Measurements from ENCODE around the gene SMIM36. TPM values are rescaled to one million over a fixed set of nuclear protein-coding genes. Genes with fewer than 3 reads are reported as not detected.

Gene SMIM36
- total and polyA plus RNA-seq, 11 donors = not detected

DNA sequence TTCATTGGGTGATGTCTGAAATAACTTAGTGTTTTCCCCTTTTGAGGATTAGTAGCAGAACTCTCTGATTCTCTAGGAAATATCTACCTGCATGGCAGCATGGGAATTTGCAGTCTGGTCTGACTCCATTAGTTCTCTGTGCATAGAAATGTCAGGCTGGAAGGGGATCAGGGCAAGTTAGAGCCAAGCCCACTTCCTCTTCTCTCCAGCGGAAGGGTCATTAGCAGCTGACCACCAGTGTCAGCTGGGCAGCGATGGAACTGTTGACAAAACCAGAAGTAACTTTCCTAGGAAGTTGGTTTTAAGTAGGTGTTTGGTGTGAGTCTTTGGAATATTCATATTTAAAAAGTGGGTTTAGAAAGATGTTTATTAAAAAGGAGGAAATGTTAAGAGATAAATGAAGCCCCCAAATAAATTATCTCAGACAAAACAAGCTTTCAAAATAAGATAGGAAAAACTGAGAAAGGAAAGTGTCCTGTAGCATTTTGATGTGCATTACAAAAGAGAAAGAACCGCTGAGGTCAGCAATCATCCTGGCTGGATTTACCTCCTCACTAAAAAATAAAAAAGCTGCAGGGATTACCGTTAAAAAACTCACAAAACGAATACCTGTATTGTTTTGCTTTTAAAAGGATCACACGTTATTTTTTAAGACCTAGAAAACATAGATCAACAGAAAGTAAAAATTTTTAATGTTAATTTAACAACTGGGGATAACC lies 57.3 kb downstream of the SMIM36 start:
- ATAC-seq (no peak), DNase-seq (peak in 1 of 5 donors; percentile 43)
- H3K4me1 ChIP-seq = peaks cover 0 to 25% (median 5%) of the 10 kb centered on the region in 12 donors
- no peaks in the 10 kb centered on the region for H3K36me3 ChIP-seq
- peak overlapping the region in 1 of 12 donors; percentile 78 for H3K27ac ChIP-seq
- no peaks in the 10 kb centered on the region for H3K9me3 ChIP-seq
- TF ChIP-seq, protein P1, sequence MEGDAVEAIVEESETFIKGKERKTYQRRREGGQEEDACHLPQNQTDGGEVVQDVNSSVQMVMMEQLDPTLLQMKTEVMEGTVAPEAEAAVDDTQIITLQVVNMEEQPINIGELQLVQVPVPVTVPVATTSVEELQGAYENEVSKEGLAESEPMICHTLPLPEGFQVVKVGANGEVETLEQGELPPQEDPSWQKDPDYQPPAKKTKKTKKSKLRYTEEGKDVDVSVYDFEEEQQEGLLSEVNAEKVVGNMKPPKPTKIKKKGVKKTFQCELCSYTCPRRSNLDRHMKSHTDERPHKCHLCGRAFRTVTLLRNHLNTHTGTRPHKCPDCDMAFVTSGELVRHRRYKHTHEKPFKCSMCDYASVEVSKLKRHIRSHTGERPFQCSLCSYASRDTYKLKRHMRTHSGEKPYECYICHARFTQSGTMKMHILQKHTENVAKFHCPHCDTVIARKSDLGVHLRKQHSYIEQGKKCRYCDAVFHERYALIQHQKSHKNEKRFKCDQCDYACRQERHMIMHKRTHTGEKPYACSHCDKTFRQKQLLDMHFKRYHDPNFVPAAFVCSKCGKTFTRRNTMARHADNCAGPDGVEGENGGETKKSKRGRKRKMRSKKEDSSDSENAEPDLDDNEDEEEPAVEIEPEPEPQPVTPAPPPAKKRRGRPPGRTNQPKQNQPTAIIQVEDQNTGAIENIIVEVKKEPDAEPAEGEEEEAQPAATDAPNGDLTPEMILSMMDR (IDR thresholded peaks at IDR 0.05) = no peak
- TF ChIP-seq POLR2A (IDR thresholded peaks at IDR 0.05) = no peak
- intact Hi-C loops (cut with DNase I) = loop anchor here in 1 of 10 donors (10.0 kb wide), 1 partner anchor 59 kb away; no protein-coding TSS in a partner anchor
- 51 to 70% (median 56%) methylated on average over 6 of the region's 6 CpGs for WGBS, 4 donors
- H3K27me3 ChIP-seq = no peaks in the 10 kb centered on the region
- H3K4me3 ChIP-seq = no peak overlapping the region

DNA sequence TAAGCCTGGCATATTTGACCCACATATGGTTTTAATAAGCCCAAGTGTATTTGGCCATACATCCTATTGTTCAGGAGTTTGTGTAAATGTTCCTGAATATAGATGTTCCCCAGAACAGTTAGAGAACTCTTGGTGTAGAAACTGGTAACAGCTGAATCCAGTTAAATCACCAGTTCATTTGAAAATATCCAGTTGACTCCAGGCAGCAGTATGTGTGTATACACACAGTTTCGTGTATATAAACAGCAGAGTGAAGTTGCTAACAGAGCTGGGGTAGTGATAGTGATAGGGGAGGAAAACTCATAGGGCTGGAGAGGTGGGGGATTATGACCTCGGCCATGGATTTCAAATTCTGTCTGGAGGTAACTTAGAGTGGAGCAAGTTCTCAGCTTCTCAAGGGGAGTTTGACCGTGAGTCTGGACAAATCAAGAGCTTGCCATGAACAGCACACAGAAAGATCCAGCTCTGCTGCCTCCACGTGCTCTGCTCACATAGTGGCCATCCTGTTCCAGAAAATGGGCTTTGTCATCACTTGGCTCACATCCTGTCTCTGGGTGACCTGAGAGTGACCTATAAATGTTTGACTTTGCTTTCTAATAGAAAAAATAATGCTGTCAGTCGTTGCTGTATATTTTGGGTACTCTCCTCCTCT lies 59.0 kb downstream of the SMIM36 start:
- peak; percentile 69 to 95 (median 90) for ATAC-seq

DNA sequence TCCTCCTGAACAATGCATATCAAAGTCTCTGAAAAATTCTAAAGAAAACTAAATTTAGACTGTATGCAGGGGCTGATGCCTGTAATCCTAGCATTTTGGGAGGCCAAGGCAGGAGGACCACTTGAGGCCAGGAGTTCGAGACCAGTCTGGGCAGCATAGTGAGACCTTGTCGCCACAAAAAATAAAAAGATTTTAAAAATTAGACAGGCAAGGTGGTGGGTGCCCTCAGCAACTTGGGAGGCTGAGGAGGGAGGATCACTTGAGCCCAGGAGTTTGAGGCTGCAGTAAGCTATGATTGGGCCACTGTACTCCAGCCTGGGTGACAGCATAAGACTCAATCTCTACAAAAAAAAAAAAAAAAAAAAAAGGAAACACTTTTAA lies 59.5 kb downstream of the SMIM36 start:
- Histone ChIP-seq H3K27me3 (no peaks in the 10 kb centered on the region), H3K9me3 (no peaks in the 10 kb centered on the region), H3K4me1 (peaks cover 0 to 27% (median 5%) of the 10 kb centered on the region in 12 donors), H3K4me3 (no peak overlapping the region), H3K36me3 (no peaks in the 10 kb centered on the region), H3K27ac (peak overlapping the region in 1 of 12 donors; percentile 78)
- no peak for TF ChIP-seq POLR2A (IDR thresholded peaks at IDR 0.05)
- TF ChIP-seq, protein P1 (IDR thresholded peaks at IDR 0.05) = no peak
- WGBS, 4 donors = 95 to 99% (median 98%) methylated on average over 2 of the region's 2 CpGs
- DNase-seq = no peak
- intact Hi-C loops (cut with DNase I) = loop anchor here in 1 of 10 donors (10.0 kb wide), 1 partner anchor 57 kb away; no protein-coding TSS in a partner anchor
- ATAC-seq = no peak

More for the DNA sequence above, 59.0 kb downstream of the SMIM36 start:
- Histone ChIP-seq H3K27me3 (no peaks in the 10 kb centered on the region), H3K27ac (peak overlapping the region in 3 of 12 donors; percentile 14 to 78 (median 61)), H3K36me3 (no peaks in the 10 kb centered on the region), H3K4me3 (no peak overlapping the region), H3K4me1 (peaks cover 0 to 25% (median 5%) of the 10 kb centered on the region in 12 donors), H3K9me3 (no peaks in the 10 kb centered on the region)
- WGBS, 4 donors = 25 to 39% (median 28%) methylated on average over 5 of the region's 5 CpGs
- no peak for TF ChIP-seq POLR2A (IDR thresholded peaks at IDR 0.05)
- TF ChIP-seq, protein P1 (IDR thresholded peaks at IDR 0.05) = no peak
- peak in 4 of 5 donors; percentile 16 to 67 (median 40) for DNase-seq
- intact Hi-C loops (cut with DNase I) = loop anchor here in 1 of 10 donors (10.0 kb wide), 1 partner anchor 57 kb away; no protein-coding TSS in a partner anchor

DNA sequence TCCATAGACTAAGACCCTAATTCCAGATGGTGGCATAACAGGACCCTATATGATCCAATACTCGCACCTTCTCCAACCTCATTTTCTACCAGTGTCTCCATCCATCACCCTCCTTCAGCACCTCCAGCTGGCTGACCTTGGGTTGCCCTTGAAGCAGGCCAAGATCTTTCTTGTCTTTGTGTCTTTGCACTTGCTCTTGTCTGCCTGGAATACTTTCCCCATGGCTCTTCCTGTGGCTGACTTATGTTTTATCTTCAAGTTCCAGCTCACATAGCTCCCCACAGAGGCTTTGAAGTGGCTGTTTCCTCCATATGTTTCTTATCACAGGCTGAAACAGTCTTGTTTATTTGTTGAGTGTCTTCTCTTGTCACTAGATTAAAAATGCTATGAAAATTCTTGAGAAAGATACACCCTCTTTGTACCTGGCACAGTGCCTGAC lies 60.0 kb downstream of the SMIM36 start:
- Histone ChIP-seq H3K9me3 (no peaks in the 10 kb centered on the region), H3K27me3 (no peaks in the 10 kb centered on the region), H3K36me3 (no peaks in the 10 kb centered on the region), H3K4me1 (peaks cover 0 to 32% (median 5%) of the 10 kb centered on the region in 12 donors), H3K27ac (peak overlapping the region in 1 of 12 donors; percentile 78), H3K4me3 (no peak overlapping the region)
- DNase-seq (no peak), ATAC-seq (no peak)
- TF ChIP-seq, protein P1 (IDR thresholded peaks at IDR 0.05) = no peak
- TF ChIP-seq POLR2A (IDR thresholded peaks at IDR 0.05) = no peak
- 83 to 97% (median 91%) methylated on average over 1 of the region's 1 CpG for WGBS, 4 donors
- intact Hi-C loops (cut with DNase I) = loop anchor here in 1 of 10 donors (10.0 kb wide), 1 partner anchor 56 kb away; no protein-coding TSS in a partner anchor
